ENCODE results near the gene ST8SIA6. TPM values are rescaled to one million over a fixed set of nuclear protein-coding genes. Genes with fewer than 3 reads are reported as not detected.
A peak's percentile ranks its signal among the peaks of the same experiment; 100 is the strongest.

Gene ST8SIA6
- total RNA-seq, 1 donor from 2014 or later = 5.1 TPM

DNA sequence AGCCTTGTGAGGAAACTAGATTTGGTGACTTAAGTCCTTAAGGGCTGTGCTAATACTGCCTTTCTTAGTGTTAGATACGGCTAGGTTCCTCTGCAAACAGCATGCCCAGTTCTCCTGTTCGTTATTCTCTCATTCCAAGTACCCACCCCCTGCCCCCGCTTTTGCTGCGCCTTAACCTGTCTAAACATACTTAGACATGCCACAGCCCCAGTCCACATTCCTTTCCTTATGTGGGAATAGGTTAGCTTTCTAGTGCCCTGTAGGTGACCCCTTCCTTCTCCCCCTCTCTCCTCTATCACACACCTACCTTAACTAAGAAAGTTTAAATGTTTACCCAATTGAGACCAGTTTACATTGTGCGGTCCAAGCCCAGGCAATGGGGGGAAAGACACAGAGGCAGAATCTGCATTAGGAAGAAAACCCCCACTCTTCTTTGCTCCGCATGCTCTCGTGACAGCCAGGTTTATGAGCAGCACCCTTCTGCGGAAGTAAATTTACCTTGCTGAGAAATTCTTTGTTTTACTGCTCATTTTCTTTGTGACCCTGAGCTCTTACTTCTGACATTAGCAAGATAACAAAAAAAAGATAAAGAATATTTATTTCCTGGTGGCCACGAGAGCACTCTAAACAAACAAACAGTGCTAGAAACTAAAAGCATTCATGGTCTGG, 177.5 kb downstream of the ST8SIA6 start:
- Histone ChIP-seq H3K4me2 (peak overlapping the region; percentile 8), H3K79me2 (ENCODE audit: low read depth) (no peaks in the 10 kb centered on the region), H3K27ac (no peak overlapping the region), H2AFZ (replicated peaks) (peak overlapping the region; percentile 58), H3K4me3 (no peak overlapping the region), H3K4me1 (no peaks in the 10 kb centered on the region), H3K27me3 (no peaks in the 10 kb centered on the region), H3K36me3 (no peaks in the 10 kb centered on the region), H3K9ac (no peak overlapping the region), H3F3A (ENCODE audit: low read depth) (no peaks in the 10 kb centered on the region), H4K20me1 (ENCODE audit: low read depth) (no peaks in the 10 kb centered on the region), H3K9me3 (ENCODE audit: low read depth) (no peaks in the 10 kb centered on the region)
- peaks cover 5% of the 10 kb centered on the region for H3K27me3 Mint-ChIP-seq (ENCODE audit: insufficient read depth, low read depth)
- H3K9me3 Mint-ChIP-seq = peaks cover 21% of the 10 kb centered on the region
- no peak for TF ChIP-seq EZH2phosphoT487 (IDR thresholded peaks at IDR 0.05)
- no peak for TF ChIP-seq EZH2 (IDR thresholded peaks at IDR 0.05)
- TF ChIP-seq, protein P1, sequence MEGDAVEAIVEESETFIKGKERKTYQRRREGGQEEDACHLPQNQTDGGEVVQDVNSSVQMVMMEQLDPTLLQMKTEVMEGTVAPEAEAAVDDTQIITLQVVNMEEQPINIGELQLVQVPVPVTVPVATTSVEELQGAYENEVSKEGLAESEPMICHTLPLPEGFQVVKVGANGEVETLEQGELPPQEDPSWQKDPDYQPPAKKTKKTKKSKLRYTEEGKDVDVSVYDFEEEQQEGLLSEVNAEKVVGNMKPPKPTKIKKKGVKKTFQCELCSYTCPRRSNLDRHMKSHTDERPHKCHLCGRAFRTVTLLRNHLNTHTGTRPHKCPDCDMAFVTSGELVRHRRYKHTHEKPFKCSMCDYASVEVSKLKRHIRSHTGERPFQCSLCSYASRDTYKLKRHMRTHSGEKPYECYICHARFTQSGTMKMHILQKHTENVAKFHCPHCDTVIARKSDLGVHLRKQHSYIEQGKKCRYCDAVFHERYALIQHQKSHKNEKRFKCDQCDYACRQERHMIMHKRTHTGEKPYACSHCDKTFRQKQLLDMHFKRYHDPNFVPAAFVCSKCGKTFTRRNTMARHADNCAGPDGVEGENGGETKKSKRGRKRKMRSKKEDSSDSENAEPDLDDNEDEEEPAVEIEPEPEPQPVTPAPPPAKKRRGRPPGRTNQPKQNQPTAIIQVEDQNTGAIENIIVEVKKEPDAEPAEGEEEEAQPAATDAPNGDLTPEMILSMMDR (IDR thresholded peaks at IDR 0.05) = no peak
- no peak overlapping the region for H3K27ac Mint-ChIP-seq
- H3K36me3 Mint-ChIP-seq = no peaks in the 10 kb centered on the region
- DNase-seq (ENCODE audit: low spot score) = peak; percentile 8
- peaks cover 3% of the 10 kb centered on the region for H3K4me1 Mint-ChIP-seq
- H3K4me3 Mint-ChIP-seq = no peak overlapping the region

DNA sequence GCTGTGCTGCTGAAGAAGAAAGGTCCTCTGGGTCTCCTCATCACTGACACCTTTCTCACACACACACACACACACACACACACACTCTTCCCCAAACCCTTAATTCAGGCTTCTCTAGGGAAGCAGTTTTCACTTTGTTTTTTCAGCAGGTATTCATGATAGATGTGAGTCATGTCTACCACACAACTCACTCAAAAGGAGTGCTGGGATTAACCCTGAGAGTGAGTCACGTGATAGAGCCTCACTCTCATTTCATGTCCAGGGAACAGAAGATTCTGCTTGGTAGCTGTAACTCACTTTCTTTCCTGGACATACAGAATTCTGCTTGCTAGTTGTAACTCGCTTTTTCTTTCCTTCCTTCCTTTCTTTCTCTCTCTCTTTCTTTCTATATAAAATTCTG, 181.0 kb downstream of the ST8SIA6 start:
- H3K27me3 ChIP-seq = no peaks in the 10 kb centered on the region
- no peak overlapping the region for H3K4me3 Mint-ChIP-seq
- no peak overlapping the region for H3K9ac ChIP-seq
- H3K4me3 ChIP-seq = no peak overlapping the region
- H2AFZ ChIP-seq (replicated peaks) = no peak overlapping the region
- peaks cover 5% of the 10 kb centered on the region for H3K27me3 Mint-ChIP-seq (ENCODE audit: insufficient read depth, low read depth)
- H4K20me1 ChIP-seq (ENCODE audit: low read depth) = no peaks in the 10 kb centered on the region
- no peaks in the 10 kb centered on the region for H3F3A ChIP-seq (ENCODE audit: low read depth)
- no peaks in the 10 kb centered on the region for H3K36me3 ChIP-seq
- TF ChIP-seq, protein P1 (IDR thresholded peaks at IDR 0.05) = no peak
- TF ChIP-seq EZH2phosphoT487 (IDR thresholded peaks at IDR 0.05) = no peak
- no peak for TF ChIP-seq EZH2 (IDR thresholded peaks at IDR 0.05)
- H3K27ac ChIP-seq = no peak overlapping the region
- H3K4me1 Mint-ChIP-seq = peaks cover 3% of the 10 kb centered on the region
- H3K27ac Mint-ChIP-seq = no peak overlapping the region
- H3K4me2 ChIP-seq = no peak overlapping the region
- H3K79me2 ChIP-seq (ENCODE audit: low read depth) = no peaks in the 10 kb centered on the region
- peaks cover 9% of the 10 kb centered on the region for H3K9me3 Mint-ChIP-seq
- no peak for DNase-seq (ENCODE audit: low spot score)
- H3K36me3 Mint-ChIP-seq = no peaks in the 10 kb centered on the region
- no peaks in the 10 kb centered on the region for H3K9me3 ChIP-seq (ENCODE audit: low read depth)
- H3K4me1 ChIP-seq = no peaks in the 10 kb centered on the region

DNA sequence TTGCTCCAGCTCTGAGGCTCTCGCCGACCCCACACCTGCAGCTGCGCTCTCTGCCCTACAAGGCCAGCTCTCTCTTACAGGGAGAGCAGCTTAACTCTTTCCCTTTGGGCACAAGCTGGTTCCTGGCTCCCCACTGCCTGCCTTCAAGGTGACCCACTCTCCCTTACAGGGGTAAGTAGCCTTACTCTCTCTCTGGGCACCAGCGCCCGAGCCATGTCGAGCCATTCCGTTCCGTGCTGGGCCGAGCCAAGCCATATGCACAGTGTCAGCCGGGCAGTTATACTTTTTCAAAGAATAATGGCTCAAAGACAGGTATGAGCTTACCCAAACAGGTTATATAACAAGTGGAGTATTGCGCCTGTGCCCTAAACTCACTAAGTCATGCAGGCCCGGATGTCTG, 181.7 kb downstream of the ST8SIA6 start:
- no peak for DNase-seq (ENCODE audit: low spot score)
- H3K27ac Mint-ChIP-seq = no peak overlapping the region
- H3K4me1 Mint-ChIP-seq = peaks cover 3% of the 10 kb centered on the region

More for the DNA sequence above, 181.7 kb downstream of the ST8SIA6 start:
- no peak overlapping the region for H3K9ac ChIP-seq
- H3K4me1 ChIP-seq = no peaks in the 10 kb centered on the region
- H3K4me2 ChIP-seq = no peak overlapping the region
- no peak overlapping the region for H3K4me3 ChIP-seq
- H3K36me3 Mint-ChIP-seq = no peaks in the 10 kb centered on the region
- no peak for TF ChIP-seq EZH2phosphoT487 (IDR thresholded peaks at IDR 0.05)
- no peak for TF ChIP-seq EZH2 (IDR thresholded peaks at IDR 0.05)
- TF ChIP-seq, protein P1 (IDR thresholded peaks at IDR 0.05) = no peak
- no peaks in the 10 kb centered on the region for H4K20me1 ChIP-seq (ENCODE audit: low read depth)
- H3K4me3 Mint-ChIP-seq = no peak overlapping the region
- peaks cover 9% of the 10 kb centered on the region for H3K9me3 Mint-ChIP-seq
- H2AFZ ChIP-seq (replicated peaks) = no peak overlapping the region
- H3K27me3 ChIP-seq = no peaks in the 10 kb centered on the region
- no peaks in the 10 kb centered on the region for H3K9me3 ChIP-seq (ENCODE audit: low read depth)
- no peak overlapping the region for H3K27ac ChIP-seq
- H3K27me3 Mint-ChIP-seq (ENCODE audit: insufficient read depth, low read depth) = peaks cover 8% of the 10 kb centered on the region
- no peaks in the 10 kb centered on the region for H3K79me2 ChIP-seq (ENCODE audit: low read depth)
- H3K36me3 ChIP-seq = no peaks in the 10 kb centered on the region
- H3F3A ChIP-seq (ENCODE audit: low read depth) = no peaks in the 10 kb centered on the region

Small RNA genes lying within 50 kb of the gene (small RNA-seq; reads per million reads assigned to genes)
- gene RF00019 = not detected

Other genes with a start within 250 kb of the ST8SIA6 start
- gene VIM, start 226.4 kb downstream of the ST8SIA6 start, total RNA-seq (ENCODE audit: low replicate concordance) = 727 and 820 TPM in 2 replicates
- 1.9 and 3.1 TPM in 2 replicates for gene HACD1, start 162.8 kb upstream of the ST8SIA6 start, total RNA-seq (ENCODE audit: low replicate concordance)
- 37.2 and 43.2 TPM in 2 replicates for gene STAM, start 189.6 kb upstream of the ST8SIA6 start, total RNA-seq (ENCODE audit: low replicate concordance)